Measurements from ENCODE around the gene SOX12.
"Not testable (repeated sequence)": the region's sequence is repeated elsewhere in the genome, so short reads cannot be mapped to it uniquely, and the experiment has no call there.

Gene SOX12

GRCh38 chr20:364905-365794 is 39.8 kb downstream of the SOX12 start:
- no peak for DNase-seq

GRCh38 chr20:366041-366718 is 40.8 kb downstream of the SOX12 start:
- DNase-seq, result no peak

GRCh38 chr20:366719-367485 is 41.5 kb downstream of the SOX12 start:
- no peak for DNase-seq

- DNase-seq, result no peak
These were observed 42.1 kb downstream of the SOX12 start for GRCh38 chr20:367486-367887.

GRCh38 chr20:368915-369314 is 43.6 kb downstream of the SOX12 start:
- DNase-seq, result no peak

- DNase-seq, result no peak
These were observed 44.8 kb downstream of the SOX12 start for GRCh38 chr20:370151-370600.

- DNase-seq, result no peak
These were observed 45.8 kb downstream of the SOX12 start for GRCh38 chr20:370977-371754.

GRCh38 chr20:371755-372542 is 46.6 kb downstream of the SOX12 start:
- DNase-seq, result no peak

- DNase-seq, result not testable (repeated sequence)
These were observed 47.3 kb downstream of the SOX12 start for GRCh38 chr20:372543-373082.

GRCh38 chr20:373171-373890 is 48.0 kb downstream of the SOX12 start:
- no peak for DNase-seq

GRCh38 chr20:375265-375889 is 50.0 kb downstream of the SOX12 start:
- DNase-seq, result no peak

GRCh38 chr20:376089-376488 is 50.7 kb downstream of the SOX12 start:
- DNase-seq, result no peak

- DNase-seq, result no peak
These were observed 51.4 kb downstream of the SOX12 start for GRCh38 chr20:376750-377149.

GRCh38 chr20:377578-377977 is 52.2 kb downstream of the SOX12 start:
- DNase-seq, result not testable (repeated sequence)

GRCh38 chr20:378961-379336 is 53.6 kb downstream of the SOX12 start:
- DNase-seq, result no peak

Data from DMS79 (cell line).